T-helper 17 cell (primary cell): ENCODE results near the gene TM2D3. TPM values are rescaled to one million over a fixed set of nuclear protein-coding genes. Genes with fewer than 3 reads are reported as not detected.

ENCODE experiments used
- ATAC-seq: fragments of 150-1000 bp; cut with Tn5 transposase; 2 replicates; pipeline ENCODE4 v1.10.0; 2021; ENCODE audit warnings: mild to moderate bottlenecking, moderate library complexity
- DNase-seq, 3 donors: peaks; one replicate each; pipeline versions ENCODE4 v3.0.0 to v3.0.0-alpha.2; 2020 to 2021
- H3K9me3 ChIP-seq: one replicate; pipeline ENCODE4 v1.7.0; 2013; ENCODE audit warnings: low read length, mild to moderate bottlenecking; ENCODE audit not compliant: control insufficient read depth, poor library complexity, severe bottlenecking
- H3K27ac Mint-ChIP-seq: one replicate; pipeline ENCODE4 v1.8.0; 2022; ENCODE audit warnings: mild to moderate bottlenecking, moderate library complexity, mixed read lengths
- H3K27me3 Mint-ChIP-seq: one replicate; pipeline ENCODE4 v1.8.0; 2022; ENCODE audit warnings: mixed read lengths
- H3K36me3 Mint-ChIP-seq: one replicate; pipeline ENCODE4 v1.8.0; 2022; ENCODE audit warnings: low read depth, mixed read lengths
- H3K4me1 Mint-ChIP-seq: one replicate; pipeline ENCODE4 v1.8.0; 2022; ENCODE audit warnings: mild to moderate bottlenecking, mixed read lengths
- H3K4me3 Mint-ChIP-seq: one replicate; pipeline ENCODE4 v1.8.0; 2022; ENCODE audit warnings: mild to moderate bottlenecking, moderate library complexity, mixed read lengths
- total RNA-seq, 4 donors: library from RNA in 2 of 4; stranded (reverse) in 2 of 4; gene quantifications; one replicate each; pipeline ENCODE4 v1.2.3 and lab custom pipeline; 2022 to 2026

TM2D3 gene
- total RNA-seq, 2 donors from 2014 or later = 66.0 to 91.0 TPM

GRCh38 chr15:101602801-101603200 is 49.4 kb downstream of the TM2D3 start:
- H3K36me3 Mint-ChIP-seq = peaks cover 7% of the 10 kb centered on the region
- DNase-seq = no peak
- no peaks in the 10 kb centered on the region for H3K9me3 ChIP-seq
- H3K4me3 Mint-ChIP-seq = no peak overlapping the region
- no peak for ATAC-seq
- H3K27ac Mint-ChIP-seq = no peak overlapping the region
- H3K4me1 Mint-ChIP-seq = no peaks in the 10 kb centered on the region
- H3K27me3 Mint-ChIP-seq = peaks cover 42% of the 10 kb centered on the region

- no peaks in the 10 kb centered on the region for H3K4me1 Mint-ChIP-seq
- peaks cover 7% of the 10 kb centered on the region for H3K36me3 Mint-ChIP-seq
- no peak for ATAC-seq
- DNase-seq = no peak
- H3K27me3 Mint-ChIP-seq = peaks cover 49% of the 10 kb centered on the region
- peaks cover 7% of the 10 kb centered on the region for H3K9me3 ChIP-seq
- H3K27ac Mint-ChIP-seq = no peak overlapping the region
- H3K4me3 Mint-ChIP-seq = no peak overlapping the region
Observed at GRCh38 chr15:101600035-101600434, 52.1 kb downstream of the TM2D3 start.

GRCh38 chr15:101599091-101599490 is 53.1 kb downstream of the TM2D3 start:
- peaks cover 7% of the 10 kb centered on the region for H3K36me3 Mint-ChIP-seq
- no peak for ATAC-seq
- H3K27me3 Mint-ChIP-seq = peaks cover 40% of the 10 kb centered on the region
- no peaks in the 10 kb centered on the region for H3K4me1 Mint-ChIP-seq
- H3K4me3 Mint-ChIP-seq = no peak overlapping the region
- no peak overlapping the region for H3K27ac Mint-ChIP-seq
- H3K9me3 ChIP-seq = peaks cover 7% of the 10 kb centered on the region
- DNase-seq = no peak

GRCh38 chr15:101597360-101597928 is 54.7 kb downstream of the TM2D3 start:
- Mint-ChIP-seq H3K4me1 (no peaks in the 10 kb centered on the region), H3K27me3 (peaks cover 24% of the 10 kb centered on the region), H3K36me3 (peaks cover 4% of the 10 kb centered on the region), H3K27ac (no peak overlapping the region), H3K4me3 (no peak overlapping the region)
- DNase-seq (no peak), ATAC-seq (no peak)
- H3K9me3 ChIP-seq = peaks cover 7% of the 10 kb centered on the region

GRCh38 chr15:101596633-101597032 is 55.5 kb downstream of the TM2D3 start:
- H3K4me1 Mint-ChIP-seq = no peaks in the 10 kb centered on the region
- H3K4me3 Mint-ChIP-seq = no peak overlapping the region
- DNase-seq (no peak), ATAC-seq (no peak)
- peaks cover 4% of the 10 kb centered on the region for H3K36me3 Mint-ChIP-seq
- H3K27me3 Mint-ChIP-seq = peaks cover 24% of the 10 kb centered on the region
- H3K27ac Mint-ChIP-seq = no peak overlapping the region
- H3K9me3 ChIP-seq = peaks cover 7% of the 10 kb centered on the region

Other genes starting within 250 kb of the TM2D3 start
- gene PCSK6, start 162.7 kb downstream of the TM2D3 start, total RNA-seq = 10 to 100 TPM in 1 of 2 donors, 1 to 10 TPM in 1; 1.9 to 27.8 TPM
- 10 to 100 TPM; 13.4 to 17.6 TPM for gene TARS3, start 72.1 kb upstream of the TM2D3 start, total RNA-seq
- gene OR4F6, start 151.1 kb upstream of the TM2D3 start, total RNA-seq = not detected
- gene OR4F15, start 159.8 kb upstream of the TM2D3 start, total RNA-seq = not detected